Activated gamma-delta T cell treated with anti-CD3 and anti-CD28 coated beads, Interleukin-2, amount 50 U/mL, for 16 hours (primary cell): ENCODE results near the gene TJP1.
"Not testable (repeated sequence)": the region's sequence is repeated elsewhere in the genome, so short reads cannot be mapped to it uniquely, and the experiment has no call there.

Source experiments
- DNase-seq: peaks from one replicate; pipeline ENCODE4 v3.0.0-alpha.2; 2020; ENCODE audit warnings: low read depth

TJP1 gene

DNA sequence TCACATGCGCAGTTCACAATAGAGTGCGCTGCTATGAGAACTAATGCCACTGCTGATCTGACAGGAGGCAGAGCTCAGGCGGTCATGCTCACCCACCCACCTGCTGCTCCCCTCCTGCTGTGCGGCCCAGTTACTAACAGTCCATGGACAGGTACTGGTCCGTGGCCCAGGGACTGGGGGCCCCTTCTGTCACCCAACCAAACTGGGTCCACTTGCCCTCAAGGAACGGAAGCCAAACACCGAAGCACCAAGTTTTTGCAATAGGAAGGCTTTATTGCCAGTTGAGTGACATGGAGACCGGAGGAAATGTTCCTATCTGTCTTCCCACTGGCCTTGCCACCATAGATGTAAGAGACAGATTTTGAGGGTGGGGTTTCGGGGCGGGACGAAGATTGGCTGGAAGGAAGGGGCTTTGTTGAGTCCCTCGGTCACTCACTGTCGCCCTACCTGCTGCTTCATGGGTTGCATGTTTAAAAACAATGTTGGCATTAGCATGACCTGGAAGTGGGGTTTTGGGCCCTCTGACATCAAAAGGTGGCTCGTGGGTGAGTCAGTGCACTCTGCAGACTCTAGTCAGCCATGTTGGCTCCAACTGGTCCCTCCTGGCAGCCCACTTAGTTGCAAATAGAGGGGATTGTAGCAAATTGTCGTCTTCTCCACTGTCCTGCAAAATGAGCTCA is 141.0 kb downstream of the TJP1 start:
- DNase-seq = no peak

GRCh38 chr15:29680465-29681165 is 141.7 kb downstream of the TJP1 start:
- DNase-seq = no peak

- no peak for DNase-seq
These were observed 143.7 kb downstream of the TJP1 start for GRCh38 chr15:29678504-29679034.

- no peak for DNase-seq
These were observed 144.3 kb downstream of the TJP1 start for GRCh38 chr15:29677871-29678461.

GRCh38 chr15:29677455-29677854 is 144.8 kb downstream of the TJP1 start:
- no peak for DNase-seq

GRCh38 chr15:29676961-29677402 is 145.3 kb downstream of the TJP1 start:
- DNase-seq = no peak

- not testable (repeated sequence) for DNase-seq
These were observed 145.8 kb downstream of the TJP1 start for GRCh38 chr15:29676374-29676960.

DNA sequence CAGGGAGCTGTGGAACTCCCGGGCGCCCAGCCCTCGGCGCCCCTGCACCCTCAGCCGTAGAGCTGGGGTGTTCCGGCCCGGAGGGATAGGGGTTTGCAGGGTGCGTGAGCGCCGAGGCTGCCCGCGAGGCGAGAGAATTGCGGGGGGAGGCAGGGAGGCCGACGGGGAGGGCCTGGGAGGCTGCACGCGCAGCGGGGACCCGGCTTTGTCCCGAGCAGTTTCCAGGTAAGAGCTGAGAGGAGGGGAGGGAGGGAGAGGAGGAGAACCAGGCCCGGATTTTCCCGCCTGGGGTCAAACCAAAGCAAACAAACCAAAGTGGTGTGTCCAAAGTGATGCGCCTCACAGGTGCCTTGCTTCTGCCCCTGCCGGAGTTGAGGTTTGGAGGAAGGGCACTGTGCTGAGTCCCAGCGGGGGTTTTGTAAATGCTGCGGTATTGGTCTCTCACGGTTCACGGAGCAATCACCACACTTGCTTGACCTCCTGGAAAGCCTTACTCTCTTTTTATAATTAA is 146.4 kb downstream of the TJP1 start:
- DNase-seq = no peak

- no peak for DNase-seq
These were observed 147.4 kb downstream of the TJP1 start for GRCh38 chr15:29674661-29675533.

- no peak for DNase-seq
These were observed 149.1 kb downstream of the TJP1 start for GRCh38 chr15:29672923-29673809.

GRCh38 chr15:29672446-29672845 is 149.8 kb downstream of the TJP1 start:
- no peak for DNase-seq

DNA sequence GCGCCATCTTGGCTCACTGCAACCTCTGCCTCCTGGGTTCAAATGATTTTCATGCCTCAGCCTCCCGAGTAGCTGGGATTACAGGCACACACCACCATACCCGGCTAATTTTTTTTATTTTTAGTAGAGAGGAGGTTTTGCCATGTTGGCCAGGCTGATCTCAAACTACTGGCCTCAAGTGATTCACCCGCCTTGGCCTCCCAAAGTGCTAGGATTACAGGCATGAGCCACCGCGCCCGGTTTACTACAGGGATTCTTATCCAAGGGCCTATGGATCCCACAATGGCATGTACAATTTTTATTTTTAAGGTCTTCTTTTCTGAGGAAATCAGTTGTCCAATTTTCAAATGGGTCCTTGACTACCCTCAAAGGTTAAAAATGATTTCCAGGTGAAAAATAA is 150.2 kb downstream of the TJP1 start:
- DNase-seq = not testable (repeated sequence)

DNA sequence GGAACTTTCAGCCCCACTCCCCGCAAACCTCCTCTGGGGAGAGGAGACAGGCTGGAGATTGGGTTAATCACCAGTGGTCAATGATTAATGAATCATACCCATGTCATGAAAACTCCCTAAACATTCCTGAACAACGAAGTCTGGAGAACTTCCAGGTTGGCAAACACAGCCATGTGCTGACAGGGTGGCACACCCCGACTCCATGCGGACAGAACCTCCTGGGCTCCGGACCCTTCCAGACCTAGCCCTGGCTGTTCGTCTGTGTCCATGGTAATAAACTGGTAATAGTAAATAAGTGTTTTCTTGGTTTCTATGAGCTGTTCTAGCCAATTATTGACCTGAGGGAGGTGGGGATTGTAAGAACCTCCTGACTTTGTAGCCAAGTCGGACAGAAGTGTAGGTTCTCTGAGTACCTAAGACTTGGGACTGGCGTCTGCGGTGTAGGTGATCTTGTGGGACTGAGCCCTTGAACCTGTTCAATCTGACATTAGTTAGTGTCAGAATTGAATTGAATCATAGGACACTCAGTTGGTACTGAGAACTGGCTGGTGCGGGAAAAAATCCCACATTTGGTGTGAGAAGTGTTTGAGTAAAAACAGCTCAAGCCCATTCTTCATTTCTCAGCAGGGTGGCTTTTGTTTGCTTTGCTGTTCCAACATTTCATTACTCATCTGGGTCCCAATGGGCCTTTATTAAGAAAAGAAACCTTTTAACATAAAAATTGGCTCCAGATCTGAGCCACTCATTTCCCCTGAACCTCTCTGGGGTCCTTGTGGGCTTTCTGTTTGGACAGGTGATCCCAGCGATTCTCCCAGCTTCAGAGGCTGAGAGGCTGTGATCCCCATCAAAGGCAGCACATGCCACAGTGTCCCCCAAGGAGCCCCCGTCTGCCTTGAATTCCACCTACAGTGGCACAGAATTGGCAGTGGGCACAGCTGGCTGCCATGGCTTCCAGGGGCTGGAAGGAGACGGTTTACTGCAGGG is 151.0 kb downstream of the TJP1 start:
- DNase-seq = no peak

- DNase-seq = no peak
These were observed 152.0 kb downstream of the TJP1 start for GRCh38 chr15:29670266-29670665.

DNA sequence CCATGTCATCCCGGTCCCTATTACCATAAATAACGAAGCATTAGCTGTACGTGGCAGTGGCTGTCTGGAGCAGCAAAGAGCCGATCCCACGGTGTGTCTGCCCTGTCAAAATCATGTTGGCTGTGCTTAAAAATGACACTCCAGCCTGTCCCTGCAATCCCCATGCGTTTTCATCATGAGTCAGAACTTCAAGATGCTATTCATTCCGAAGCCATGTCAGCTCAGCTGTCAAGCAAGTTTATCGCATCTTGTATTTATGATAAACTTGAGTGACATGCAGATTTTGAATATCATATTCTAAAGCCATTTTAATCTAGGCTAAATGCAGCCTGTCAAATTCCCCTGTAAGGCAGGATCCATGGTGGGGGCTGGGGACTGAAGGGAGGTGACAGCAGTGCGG is 152.4 kb downstream of the TJP1 start:
- DNase-seq = no peak

GRCh38 chr15:29668120-29668602 is 154.1 kb downstream of the TJP1 start:
- no peak for DNase-seq

GRCh38 chr15:29666241-29666640 is 156.0 kb downstream of the TJP1 start:
- DNase-seq = no peak

GRCh38 chr15:29665444-29666003 is 156.7 kb downstream of the TJP1 start:
- no peak for DNase-seq

- no peak for DNase-seq
These were observed 157.9 kb downstream of the TJP1 start for GRCh38 chr15:29664406-29664805.
